ENCODE data around the gene SYT12.
"Not testable (repeated sequence)": the region's sequence is repeated elsewhere in the genome, so short reads cannot be mapped to it uniquely, and the experiment has no call there.

Gene SYT12

DNA sequence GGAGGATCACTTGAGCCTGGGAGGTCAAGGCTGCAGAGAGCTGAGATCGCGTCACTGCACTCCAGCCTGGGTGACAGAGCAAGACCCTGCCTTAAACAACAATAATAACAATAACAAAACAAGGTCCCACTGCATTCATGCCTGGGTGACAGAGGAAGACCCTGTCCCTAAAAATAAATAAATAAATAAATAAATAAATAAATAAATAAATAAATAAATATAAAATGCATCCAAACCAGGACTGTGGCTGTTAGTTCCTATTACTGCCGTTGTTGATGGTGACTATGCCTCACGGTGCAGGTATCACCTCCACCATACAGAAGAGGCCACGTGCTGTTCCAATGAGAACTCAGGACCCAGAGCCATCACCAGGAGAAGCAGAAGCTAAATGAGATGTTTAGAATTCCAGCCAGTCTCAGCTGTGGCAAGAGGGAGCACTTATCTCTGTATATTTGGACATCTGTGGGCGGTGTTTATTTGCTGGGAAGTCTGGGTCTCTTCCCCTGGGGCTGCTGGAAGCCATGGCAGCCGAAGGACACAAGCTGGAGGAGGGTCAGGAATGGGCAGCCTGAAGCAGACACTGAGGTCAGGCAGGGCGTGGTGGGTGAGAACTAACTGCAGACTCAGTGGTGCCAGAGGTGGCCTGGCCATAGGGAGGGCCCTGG lies 26.2 kb upstream of the SYT12 start:
- no peak for DNase-seq
- no peak overlapping the region for H3K4me3 ChIP-seq (ENCODE audit: insufficient read depth, low read depth, low read length, poor library complexity, severe bottlenecking)
- H3K9me3 ChIP-seq (ENCODE audit: control insufficient read depth, low read length) = no peaks in the 10 kb centered on the region
- H3K27ac ChIP-seq (ENCODE audit: insufficient read depth, low read length, poor library complexity, severe bottlenecking) = no peak overlapping the region
- no peaks in the 10 kb centered on the region for H3K36me3 ChIP-seq (ENCODE audit: control insufficient read depth, insufficient read depth, low read length)
- H3K27me3 ChIP-seq (replicated peaks; ENCODE audit: control insufficient read depth, insufficient read depth, low read length, poor library complexity, severe bottlenecking) = no peaks in the 10 kb centered on the region
- no peaks in the 10 kb centered on the region for H3K4me1 ChIP-seq (ENCODE audit: control insufficient read depth, insufficient read depth, low read length, poor library complexity, severe bottlenecking)

- Histone ChIP-seq H3K27ac (ENCODE audit: insufficient read depth, low read length, poor library complexity, severe bottlenecking) (no peak overlapping the region), H3K36me3 (ENCODE audit: control insufficient read depth, insufficient read depth, low read length) (no peaks in the 10 kb centered on the region), H3K9me3 (ENCODE audit: control insufficient read depth, low read length) (no peaks in the 10 kb centered on the region), H3K4me3 (ENCODE audit: insufficient read depth, low read depth, low read length, poor library complexity, severe bottlenecking) (no peak overlapping the region), H3K4me1 (ENCODE audit: control insufficient read depth, insufficient read depth, low read length, poor library complexity, severe bottlenecking) (no peaks in the 10 kb centered on the region), H3K27me3 (replicated peaks; ENCODE audit: control insufficient read depth, insufficient read depth, low read length, poor library complexity, severe bottlenecking) (no peaks in the 10 kb centered on the region)
- no peak for DNase-seq
These were observed 23.4 kb upstream of the SYT12 start for GRCh38 chr11:66999555-66999954.

DNA sequence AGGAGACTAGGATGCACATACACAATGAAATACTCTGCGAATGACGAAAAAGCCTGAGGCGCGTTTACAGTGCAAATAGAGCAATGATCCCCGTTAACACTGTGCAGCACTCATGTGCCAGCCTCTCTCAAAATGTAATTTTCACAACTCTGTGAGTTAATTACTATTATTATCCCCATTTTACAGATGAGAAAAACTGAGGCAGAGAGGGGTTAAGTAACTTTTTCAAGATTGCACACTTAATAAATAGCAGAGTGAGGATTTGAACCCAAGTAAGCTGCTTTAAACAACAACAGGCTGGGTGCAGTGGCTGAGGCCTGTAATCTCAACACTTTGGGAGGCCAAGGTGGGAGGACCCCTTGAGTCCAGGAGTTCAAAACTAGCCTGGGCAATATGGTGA lies 21.6 kb upstream of the SYT12 start:
- no peaks in the 10 kb centered on the region for H3K36me3 ChIP-seq (ENCODE audit: control insufficient read depth, insufficient read depth, low read length)
- H3K4me1 ChIP-seq (ENCODE audit: control insufficient read depth, insufficient read depth, low read length, poor library complexity, severe bottlenecking) = no peaks in the 10 kb centered on the region
- no peak overlapping the region for H3K4me3 ChIP-seq (ENCODE audit: insufficient read depth, low read depth, low read length, poor library complexity, severe bottlenecking)
- H3K27ac ChIP-seq (ENCODE audit: insufficient read depth, low read length, poor library complexity, severe bottlenecking) = no peak overlapping the region
- H3K9me3 ChIP-seq (ENCODE audit: control insufficient read depth, low read length) = no peaks in the 10 kb centered on the region
- no peaks in the 10 kb centered on the region for H3K27me3 ChIP-seq (replicated peaks; ENCODE audit: control insufficient read depth, insufficient read depth, low read length, poor library complexity, severe bottlenecking)
- DNase-seq = no peak

DNA sequence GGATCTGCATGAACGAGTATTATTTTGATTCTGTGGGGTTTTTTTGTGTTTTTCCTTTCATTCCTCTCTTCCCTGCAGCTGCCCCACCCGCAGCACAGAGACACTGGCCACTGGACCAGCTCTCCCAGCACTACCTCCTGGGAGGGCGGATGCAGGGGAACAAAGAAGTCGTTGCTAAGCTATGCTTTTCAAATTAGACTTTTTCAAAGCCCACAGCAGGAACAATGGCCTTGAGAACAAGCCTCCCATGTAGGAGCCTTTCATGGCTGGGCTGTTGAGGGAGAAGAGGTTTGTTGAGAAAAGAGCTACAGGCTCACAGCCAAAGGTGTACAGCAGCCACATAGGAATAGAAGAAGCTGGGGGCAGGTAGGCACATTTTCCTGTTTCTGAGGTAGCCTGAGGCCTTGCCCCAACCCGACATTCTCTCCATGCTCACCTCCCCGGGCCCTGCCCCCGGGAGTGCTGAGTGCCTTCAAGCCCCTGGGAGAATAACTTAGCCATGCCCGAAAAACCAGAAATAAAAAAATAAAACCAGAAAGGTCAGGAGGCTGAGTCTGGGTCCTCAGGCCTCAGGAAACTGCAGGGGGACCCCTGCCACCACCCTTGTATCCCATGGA lies 20.5 kb upstream of the SYT12 start:
- no peaks in the 10 kb centered on the region for H3K27me3 ChIP-seq (replicated peaks; ENCODE audit: control insufficient read depth, insufficient read depth, low read length, poor library complexity, severe bottlenecking)
- no peak for DNase-seq
- no peaks in the 10 kb centered on the region for H3K4me1 ChIP-seq (ENCODE audit: control insufficient read depth, insufficient read depth, low read length, poor library complexity, severe bottlenecking)
- H3K4me3 ChIP-seq (ENCODE audit: insufficient read depth, low read depth, low read length, poor library complexity, severe bottlenecking) = no peak overlapping the region
- no peak overlapping the region for H3K27ac ChIP-seq (ENCODE audit: insufficient read depth, low read length, poor library complexity, severe bottlenecking)
- H3K9me3 ChIP-seq (ENCODE audit: control insufficient read depth, low read length) = no peaks in the 10 kb centered on the region
- no peaks in the 10 kb centered on the region for H3K36me3 ChIP-seq (ENCODE audit: control insufficient read depth, insufficient read depth, low read length)

- no peak for DNase-seq
- Histone ChIP-seq H3K4me1 (ENCODE audit: control insufficient read depth, insufficient read depth, low read length, poor library complexity, severe bottlenecking) (no peaks in the 10 kb centered on the region), H3K27me3 (replicated peaks; ENCODE audit: control insufficient read depth, insufficient read depth, low read length, poor library complexity, severe bottlenecking) (no peaks in the 10 kb centered on the region), H3K27ac (ENCODE audit: insufficient read depth, low read length, poor library complexity, severe bottlenecking) (no peak overlapping the region), H3K4me3 (ENCODE audit: insufficient read depth, low read depth, low read length, poor library complexity, severe bottlenecking) (no peak overlapping the region), H3K9me3 (ENCODE audit: control insufficient read depth, low read length) (no peaks in the 10 kb centered on the region), H3K36me3 (ENCODE audit: control insufficient read depth, insufficient read depth, low read length) (no peaks in the 10 kb centered on the region)
These were observed 20.0 kb upstream of the SYT12 start for GRCh38 chr11:67002921-67003411.

DNA sequence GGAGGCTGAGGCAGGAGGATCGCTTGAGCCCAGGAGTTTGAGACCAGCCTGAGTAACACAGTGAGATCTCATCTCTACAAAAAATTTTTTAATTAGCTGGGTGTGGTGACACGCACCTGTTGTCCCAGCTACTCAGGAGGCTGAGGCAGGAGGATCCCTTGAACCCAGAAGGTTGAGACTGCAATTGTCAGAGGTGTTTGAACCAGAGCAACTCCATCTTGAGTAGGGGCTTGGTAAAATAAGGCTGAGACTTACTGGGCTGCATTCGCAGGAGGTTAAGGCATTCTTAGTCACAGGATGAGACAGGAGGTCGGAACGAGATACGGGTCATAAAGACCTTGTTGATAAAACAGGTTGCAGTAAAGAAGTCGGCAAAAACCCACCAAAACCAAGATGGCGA lies 17.7 kb upstream of the SYT12 start:
- not testable (repeated sequence) for DNase-seq; H3K27ac ChIP-seq (ENCODE audit: insufficient read depth, low read length, poor library complexity, severe bottlenecking); H3K9me3 ChIP-seq (ENCODE audit: control insufficient read depth, low read length); H3K36me3 ChIP-seq (ENCODE audit: control insufficient read depth, insufficient read depth, low read length); H3K4me3 ChIP-seq (ENCODE audit: insufficient read depth, low read depth, low read length, poor library complexity, severe bottlenecking); H3K4me1 ChIP-seq (ENCODE audit: control insufficient read depth, insufficient read depth, low read length, poor library complexity, severe bottlenecking); H3K27me3 ChIP-seq (replicated peaks; ENCODE audit: control insufficient read depth, insufficient read depth, low read length, poor library complexity, severe bottlenecking)

DNA sequence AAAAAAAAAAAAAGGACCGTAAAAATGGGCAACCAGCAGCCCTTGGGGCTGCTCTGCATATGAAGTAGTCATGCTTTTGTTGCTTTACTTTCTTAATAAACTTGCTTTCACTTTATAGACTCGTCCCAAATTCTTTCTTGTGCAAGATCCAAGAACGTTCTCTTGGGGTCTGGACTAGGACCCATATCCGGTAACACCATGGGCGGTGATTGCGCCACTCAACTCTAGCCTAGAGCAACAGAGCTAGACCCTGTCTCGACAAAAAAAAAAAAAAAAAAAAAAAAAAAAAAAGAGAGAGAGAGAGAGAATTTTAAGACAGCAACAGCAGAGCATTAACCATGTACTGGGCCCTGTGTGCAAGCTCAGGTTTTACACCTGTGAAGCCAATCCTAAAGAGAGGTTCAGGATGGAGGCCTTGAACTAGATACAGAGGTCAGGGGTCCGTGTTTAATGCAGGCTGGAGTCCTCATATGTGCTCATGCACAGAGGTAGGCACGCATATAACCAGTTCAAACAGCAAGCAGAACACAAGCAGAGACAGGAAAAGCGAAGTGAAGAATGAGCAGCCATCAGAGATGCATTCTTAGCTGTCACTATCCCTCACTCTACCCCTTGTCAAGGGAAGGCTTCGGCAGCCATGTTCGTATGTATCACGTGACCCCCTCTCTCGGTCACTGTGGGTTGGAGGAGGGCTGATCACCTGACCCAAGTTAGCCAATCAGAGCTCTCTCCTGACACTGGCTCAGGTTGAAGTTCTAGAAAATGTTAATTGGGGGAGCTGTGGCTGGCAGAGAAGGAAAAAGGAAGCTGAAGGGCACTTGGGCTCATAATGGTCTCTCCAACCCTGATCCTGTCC lies 16.7 kb upstream of the SYT12 start:
- Histone ChIP-seq H3K36me3 (ENCODE audit: control insufficient read depth, insufficient read depth, low read length) (no peaks in the 10 kb centered on the region), H3K27ac (ENCODE audit: insufficient read depth, low read length, poor library complexity, severe bottlenecking) (no peak overlapping the region), H3K9me3 (ENCODE audit: control insufficient read depth, low read length) (no peaks in the 10 kb centered on the region), H3K4me1 (ENCODE audit: control insufficient read depth, insufficient read depth, low read length, poor library complexity, severe bottlenecking) (no peaks in the 10 kb centered on the region), H3K4me3 (ENCODE audit: insufficient read depth, low read depth, low read length, poor library complexity, severe bottlenecking) (no peak overlapping the region), H3K27me3 (replicated peaks; ENCODE audit: control insufficient read depth, insufficient read depth, low read length, poor library complexity, severe bottlenecking) (no peaks in the 10 kb centered on the region)
- DNase-seq = no peak

DNA sequence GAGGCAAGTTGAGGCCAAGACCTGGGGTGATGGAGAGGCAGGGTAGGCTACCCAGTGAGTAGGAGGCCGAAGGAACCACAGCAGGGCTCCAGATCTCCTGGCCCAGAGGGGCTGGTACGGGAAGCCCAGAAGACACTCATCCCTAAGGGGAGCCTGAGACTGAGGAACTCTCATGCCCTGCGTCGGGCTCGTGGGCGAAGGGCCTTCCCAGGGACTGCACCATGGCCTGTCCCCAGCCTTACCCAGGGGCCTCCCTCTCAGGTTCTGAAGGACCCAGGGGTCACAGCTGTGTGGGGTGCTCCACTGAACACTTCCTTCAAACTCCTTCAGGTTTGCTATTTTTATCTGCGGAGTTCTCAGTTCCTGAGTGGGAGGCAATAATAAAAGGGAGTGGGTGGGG lies 15.8 kb upstream of the SYT12 start:
- Histone ChIP-seq H3K36me3 (ENCODE audit: control insufficient read depth, insufficient read depth, low read length) (no peaks in the 10 kb centered on the region), H3K27me3 (replicated peaks; ENCODE audit: control insufficient read depth, insufficient read depth, low read length, poor library complexity, severe bottlenecking) (no peaks in the 10 kb centered on the region), H3K27ac (ENCODE audit: insufficient read depth, low read length, poor library complexity, severe bottlenecking) (no peak overlapping the region), H3K9me3 (ENCODE audit: control insufficient read depth, low read length) (no peaks in the 10 kb centered on the region), H3K4me1 (ENCODE audit: control insufficient read depth, insufficient read depth, low read length, poor library complexity, severe bottlenecking) (no peaks in the 10 kb centered on the region), H3K4me3 (ENCODE audit: insufficient read depth, low read depth, low read length, poor library complexity, severe bottlenecking) (no peak overlapping the region)
- DNase-seq = no peak

- Histone ChIP-seq H3K27me3 (replicated peaks; ENCODE audit: control insufficient read depth, insufficient read depth, low read length, poor library complexity, severe bottlenecking) (no peaks in the 10 kb centered on the region), H3K9me3 (ENCODE audit: control insufficient read depth, low read length) (no peaks in the 10 kb centered on the region)
These were observed 12.5 kb upstream of the SYT12 start for GRCh38 chr11:67010296-67010905.

More at GRCh38 chr11:67010296-67010905, 12.5 kb upstream of the SYT12 start:
- H3K4me3 ChIP-seq (ENCODE audit: insufficient read depth, low read depth, low read length, poor library complexity, severe bottlenecking) = no peak overlapping the region
- DNase-seq = no peak
- H3K27ac ChIP-seq (ENCODE audit: insufficient read depth, low read length, poor library complexity, severe bottlenecking) = no peak overlapping the region
- H3K4me1 ChIP-seq (ENCODE audit: control insufficient read depth, insufficient read depth, low read length, poor library complexity, severe bottlenecking) = no peaks in the 10 kb centered on the region
- H3K36me3 ChIP-seq (ENCODE audit: control insufficient read depth, insufficient read depth, low read length) = no peaks in the 10 kb centered on the region
